OCI-LY1 (cell line): ENCODE data around the gene VCL.

Source experiments
- EZH2 ChIP-seq: fragments of 200-600 bp; sonication (generic), shearing (Covaris generic); IDR thresholded peaks from 2 replicates; pipeline ENCODE4 v1.8.0; 2017; ENCODE audit warnings: borderline replicate concordance, mixed run types, mild to moderate bottlenecking, antibody characterized with exemption, low read length, moderate library complexity, mixed read lengths
- TF ChIP-seq, protein P1 (sequence below): fragments of 200-600 bp; sonication (generic), shearing (Covaris generic); IDR thresholded peaks from 2 replicates; pipeline ENCODE4 v1.5.1; 2017; ENCODE audit warnings: mild to moderate bottlenecking, antibody characterized with exemption, low read length, moderate library complexity, mixed read lengths

DNA sequence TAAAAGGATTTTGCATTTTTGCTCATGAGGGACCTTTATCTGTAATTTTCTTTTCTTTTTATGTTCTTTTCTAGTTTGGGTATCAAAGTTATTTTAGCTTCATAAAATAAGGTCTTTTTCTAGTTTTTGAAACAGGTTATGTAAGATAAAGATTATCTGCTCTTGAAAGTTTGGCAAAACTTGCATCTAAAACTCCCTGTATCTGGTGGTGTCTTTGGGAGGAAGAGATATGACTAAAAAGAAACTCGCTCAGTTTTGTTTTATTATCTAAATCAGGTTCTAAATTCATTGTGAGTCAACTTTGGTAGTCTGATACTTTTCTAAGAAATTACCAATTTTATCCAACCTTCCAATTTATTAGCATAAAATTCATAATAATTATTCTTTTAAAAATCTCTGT, 55.1 kb downstream of the VCL start:
- TF ChIP-seq, protein P1, sequence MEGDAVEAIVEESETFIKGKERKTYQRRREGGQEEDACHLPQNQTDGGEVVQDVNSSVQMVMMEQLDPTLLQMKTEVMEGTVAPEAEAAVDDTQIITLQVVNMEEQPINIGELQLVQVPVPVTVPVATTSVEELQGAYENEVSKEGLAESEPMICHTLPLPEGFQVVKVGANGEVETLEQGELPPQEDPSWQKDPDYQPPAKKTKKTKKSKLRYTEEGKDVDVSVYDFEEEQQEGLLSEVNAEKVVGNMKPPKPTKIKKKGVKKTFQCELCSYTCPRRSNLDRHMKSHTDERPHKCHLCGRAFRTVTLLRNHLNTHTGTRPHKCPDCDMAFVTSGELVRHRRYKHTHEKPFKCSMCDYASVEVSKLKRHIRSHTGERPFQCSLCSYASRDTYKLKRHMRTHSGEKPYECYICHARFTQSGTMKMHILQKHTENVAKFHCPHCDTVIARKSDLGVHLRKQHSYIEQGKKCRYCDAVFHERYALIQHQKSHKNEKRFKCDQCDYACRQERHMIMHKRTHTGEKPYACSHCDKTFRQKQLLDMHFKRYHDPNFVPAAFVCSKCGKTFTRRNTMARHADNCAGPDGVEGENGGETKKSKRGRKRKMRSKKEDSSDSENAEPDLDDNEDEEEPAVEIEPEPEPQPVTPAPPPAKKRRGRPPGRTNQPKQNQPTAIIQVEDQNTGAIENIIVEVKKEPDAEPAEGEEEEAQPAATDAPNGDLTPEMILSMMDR: no peak
- TF ChIP-seq EZH2: no peak
